Measurements from ENCODE around the gene ZNF821.

- no peak for TF ChIP-seq POLR2A (IDR thresholded peaks at IDR 0.05)
- no peak for TF ChIP-seq CTCF (IDR thresholded peaks at IDR 0.05 in 4 of 5, conservative IDR thresholded peaks at IDR 0.05 in 1 of 5)
These were observed 31.8 kb downstream of the ZNF821 start for GRCh38 chr16:71852158-71852557.
